Right ventricle myocardium superior (tissue), 1 donor: Measurements from ENCODE around the gene TNFAIP6. TPM values are rescaled to one million over a fixed set of nuclear protein-coding genes. Genes with fewer than 3 reads are reported as not detected.

ENCODE experiments used
- ATAC-seq: fragments of 200-7000 bp; cut with Tn5 transposase; one replicate; pipeline ENCODE4 v1.9.1; 2020; ENCODE audit warnings: mild to moderate bottlenecking; ENCODE audit not compliant: poor library complexity
- DNase-seq: peaks from one replicate; pipeline ENCODE4 v3.0.0-alpha.2; 2020
- intact Hi-C: fragments of 100-400 bp; cut with DNase I; formaldehyde crosslinking; loops from one replicate; pipeline ENCODE4 v1.11.2; 2022
- total RNA-seq: library from RNA; stranded (reverse); fragmentation: NEBNext Ultra II Directional; extraction: Animal tissue kit (Norgen Biotek cat#: 25700); gene quantifications from one replicate; pipeline ENCODE4 v1.2.1, GENCODE V29; 2021
- donor health status: DM: no; HTN: yes; CAD: no; lungs with severe emphysema.

Gene TNFAIP6
- total RNA-seq, 1 donor from 2014 or later, result 2.8 TPM

GRCh38 chr2:151354807-151355206 lies 2.6 kb upstream of the TNFAIP6 start:
- no peak for ATAC-seq
- DNase-seq, result no peak
- intact Hi-C loops, result no loop called here

- intact Hi-C loops, result no loop called here
- DNase-seq (no peak), ATAC-seq (no peak)
Measured at GRCh38 chr2:151358166-151358970, 976 bp downstream of the TNFAIP6 start.

GRCh38 chr2:151359768-151360461 lies 2.5 kb downstream of the TNFAIP6 start:
- DNase-seq, result no peak
- intact Hi-C loops, result no loop called here
- no peak for ATAC-seq

GRCh38 chr2:151361674-151362370 lies 4.4 kb downstream of the TNFAIP6 start:
- DNase-seq (no peak), ATAC-seq (no peak)
- intact Hi-C loops, result no loop called here

- ATAC-seq (peak; percentile 94), DNase-seq (peak; percentile 73)
- intact Hi-C loops, result no loop called here
Measured at GRCh38 chr2:151363709-151364108, 6.3 kb downstream of the TNFAIP6 start.

- intact Hi-C loops, result no loop called here
- DNase-seq, result no peak
Measured at GRCh38 chr2:151367571-151367970, 10.2 kb downstream of the TNFAIP6 start.

GRCh38 chr2:151374436-151374835 lies 17.0 kb downstream of the TNFAIP6 start:
- intact Hi-C loops, result no loop called here
- DNase-seq (no peak), ATAC-seq (no peak)

More at GRCh38 chr2:151367571-151367970, 10.2 kb downstream of the TNFAIP6 start:
- ATAC-seq, result no peak

GRCh38 chr2:151379169-151379568 lies 21.8 kb downstream of the TNFAIP6 start:
- no peak for ATAC-seq
- intact Hi-C loops, result no loop called here
- DNase-seq, result no peak

GRCh38 chr2:151380580-151381235 lies 23.3 kb downstream of the TNFAIP6 start:
- no peak for ATAC-seq

GRCh38 chr2:151381266-151381665 lies 23.9 kb downstream of the TNFAIP6 start:
- intact Hi-C loops, result no loop called here
- ATAC-seq (no peak), DNase-seq (no peak)

More at GRCh38 chr2:151380580-151381235, 23.3 kb downstream of the TNFAIP6 start:
- DNase-seq, result no peak
- intact Hi-C loops, result no loop called here

GRCh38 chr2:151388011-151388410 lies 30.6 kb downstream of the TNFAIP6 start:
- intact Hi-C loops, result no loop called here
- DNase-seq, result no peak

GRCh38 chr2:151391436-151391835 lies 34.0 kb downstream of the TNFAIP6 start:
- intact Hi-C loops, result no loop called here
- ATAC-seq (no peak), DNase-seq (no peak)

More at GRCh38 chr2:151388011-151388410, 30.6 kb downstream of the TNFAIP6 start:
- ATAC-seq, result no peak

- ATAC-seq (no peak), DNase-seq (no peak)
- intact Hi-C loops, result no loop called here
Measured at GRCh38 chr2:151394509-151394908, 37.1 kb downstream of the TNFAIP6 start.

- DNase-seq, result no peak
Measured at GRCh38 chr2:151395509-151396374, 38.4 kb downstream of the TNFAIP6 start.

GRCh38 chr2:151399981-151400380 lies 42.6 kb downstream of the TNFAIP6 start:
- intact Hi-C loops, result no loop called here
- DNase-seq, result no peak
- ATAC-seq, result no peak

More at GRCh38 chr2:151395509-151396374, 38.4 kb downstream of the TNFAIP6 start:
- ATAC-seq, result no peak
- intact Hi-C loops, result no loop called here

GRCh38 chr2:151401149-151401548 lies 43.8 kb downstream of the TNFAIP6 start:
- ATAC-seq, result no peak
- intact Hi-C loops, result no loop called here
- DNase-seq, result no peak

GRCh38 chr2:151403914-151404313 lies 46.5 kb downstream of the TNFAIP6 start:
- ATAC-seq (no peak), DNase-seq (no peak)
- intact Hi-C loops, result no loop called here

GRCh38 chr2:151405376-151405775 lies 48.0 kb downstream of the TNFAIP6 start:
- ATAC-seq (no peak), DNase-seq (no peak)
- intact Hi-C loops, result no loop called here
